GM12878 (cell line): ENCODE results near the gene EGFR. TPM values are rescaled to one million over a fixed set of nuclear protein-coding genes. Genes with fewer than 3 reads are reported as not detected.

Experiments
- ATAC-seq: fragments of 200-7000 bp; cut with Tn5 transposase; 3 replicates; pipeline ENCODE4 v1.9.1; 2020; ENCODE audit warnings: mild to moderate bottlenecking, moderate library complexity
- BruUV-seq: library from RNA; stranded (reverse); fragments of 400-500 nt; replicated peaks from 2 replicates; lab custom pipeline; 2021; lab: Mats Ljungman, UMichigan
- CTCF ChIA-PET: fragments of 300-600 bp; sonication (Branson Sonifier 250); formaldehyde crosslinking; extraction: SDS; loops from one replicate; lab custom pipeline; 2021; ENCODE audit warnings: inconsistent platforms; lab: Yijun Ruan, JAX
- POLR2A ChIA-PET: fragments of 350-600 bp; formaldehyde crosslinking; extraction: SDS; loops from one replicate; lab custom pipeline; 2021; ENCODE audit warnings: inconsistent platforms; lab: Charles Lee
- RAD21 ChIA-PET: fragments of 300-600 bp; sonication (Branson Sonifier 250); formaldehyde crosslinking; loops from one replicate; lab custom pipeline; 2023; ENCODE audit warnings: antibody characterized with exemption; ENCODE audit not compliant: unreplicated experiment; lab: Charles Lee
- SMC1A ChIA-PET: fragments of 300-600 bp; sonication (Branson Sonifier 250); formaldehyde crosslinking; loops from one replicate; lab custom pipeline; 2023; ENCODE audit not compliant: unreplicated experiment, uncharacterized antibody; lab: Charles Lee
- DNase-seq: peaks from one replicate; pipeline ENCODE4 v3.0.0-alpha.2; 2011; ENCODE audit warnings: low read depth, low spot score
- FAIRE-seq: peaks from 3 replicates; lab custom pipeline; 2011; peaks lifted over from hg19 to GRCh38; lab: Jason Lieb, UNC
- H2AFZ ChIP-seq: 2 replicates; pipeline ENCODE4 v1.6.0; 2011; ENCODE audit warnings: low read depth, low read length, control low read depth; ENCODE audit not compliant: control insufficient read depth
- H3K27ac ChIP-seq: 2 replicates; pipeline ENCODE4 v1.5.1; 2011; ENCODE audit warnings: control low read depth; ENCODE audit not compliant: control insufficient read depth, insufficient read depth
- H3K27me3 ChIP-seq, 2 experiments: replicated peaks in 1 of 2; 2 replicates each; pipeline versions ENCODE4 v1.6.0 to v1.6.1; 2011; ENCODE audit warnings: low read length in 1 of 2; ENCODE audit not compliant: control insufficient read depth in 2 of 2, insufficient read depth in 2 of 2
- H3K36me3 ChIP-seq, 2 experiments: 2 replicates each; pipeline ENCODE4 v1.5.1; 2011; ENCODE audit warnings: low read length in 1 of 2; ENCODE audit not compliant: control insufficient read depth in 2 of 2, insufficient read depth in 2 of 2
- H3K4me1 ChIP-seq: 2 replicates; pipeline ENCODE4 v1.6.1; 2011; ENCODE audit warnings: mild to moderate bottlenecking, low read length, moderate library complexity, mixed read lengths; ENCODE audit not compliant: control insufficient read depth, insufficient read depth
- H3K4me2 ChIP-seq: 2 replicates; pipeline ENCODE4 v1.6.0; 2011; ENCODE audit warnings: control low read depth; ENCODE audit not compliant: control insufficient read depth, insufficient read depth
- H3K4me3 ChIP-seq: fragments of 200-600 bp; sonication (generic); 2 replicates; pipeline ENCODE4 v1.5.1; 2016
- H3K79me2 ChIP-seq: 2 replicates; pipeline ENCODE4 v1.6.0; 2011; ENCODE audit warnings: low read length; ENCODE audit not compliant: control insufficient read depth, insufficient read depth
- H3K9ac ChIP-seq: 2 replicates; pipeline ENCODE4 v1.8.0; 2011; ENCODE audit warnings: low read length, control low read depth, mixed read lengths; ENCODE audit not compliant: control insufficient read depth, insufficient read depth
- H3K9me3 ChIP-seq: replicated peaks from 3 replicates; pipeline ENCODE4 v1.5.1; 2011; ENCODE audit warnings: mild to moderate bottlenecking, low read length; ENCODE audit not compliant: control insufficient read depth, insufficient read depth
- H4K20me1 ChIP-seq: 2 replicates; pipeline ENCODE4 v1.6.0; 2011; ENCODE audit not compliant: control insufficient read depth, insufficient read depth
- BCL3 ChIP-seq: IDR thresholded peaks from 2 replicates; pipeline ENCODE4 v1.6.1; 2011; ENCODE audit warnings: borderline replicate concordance, low read depth, mild to moderate bottlenecking, moderate library complexity, low read length; ENCODE audit not compliant: insufficient read depth, poor library complexity, severe bottlenecking
- EZH2 ChIP-seq: IDR thresholded peaks from 2 replicates; pipeline ENCODE4 v1.6.1; 2012; ENCODE audit warnings: low read depth, mild to moderate bottlenecking, control low read depth, inconsistent platforms, low read length, borderline replicate concordance; ENCODE audit not compliant: control insufficient read depth
- LARP7 ChIP-seq: fragments of 450-650 bp; IDR thresholded peaks from 2 replicates; pipeline ENCODE4 v1.6.1; 2017; ENCODE audit warnings: mild to moderate bottlenecking
- NKRF ChIP-seq: fragments of 450-650 bp; conservative IDR thresholded peaks from 2 replicates; pipeline ENCODE4 v1.6.1; 2017; ENCODE audit warnings: mild to moderate bottlenecking, moderate library complexity
- ZBTB40 ChIP-seq: fragments of 450-650 bp; IDR thresholded peaks from 2 replicates; pipeline ENCODE4 v1.6.1; 2016; ENCODE audit warnings: mild to moderate bottlenecking, moderate library complexity, borderline replicate concordance
- WGBS: methylation state at CpG from one replicate; pipeline ENCODE4 v1.1.6; 2016; ENCODE audit warnings: low lambda C conversion rate; ENCODE audit not compliant: insufficient replicate concordance, insufficient coverage; ENCODE audit errors: missing lambda C conversion rate; 5-methylcytosine and 5-hydroxymethylcytosine counted together
- in situ Hi-C: fragments of 300-500 bp; cut with MboI; formaldehyde crosslinking; loops from 9 replicates; pipeline ENCODE4 v1.14.3; 2018; ENCODE audit warnings: mixed read lengths
- intact Hi-C: fragments of 100-400 bp; cut with micrococcal nuclease; formaldehyde crosslinking; loops from one replicate; pipeline ENCODE4 v1.14.2; 2022; ENCODE audit not compliant: unreplicated experiment
- polyA plus RNA-seq, 11 experiments: library from polyadenylated mRNA; depleted of rRNA in 4 of 11; unstranded in 6 of 11; stranded (reverse) in 5 of 11; fragments of >200 nt; fragmentation: Nextera tagmentation in 4 of 11; fragmentation: Illumina TruSeq in 1 of 11; extraction: Ambion mirVana in 4 of 11; extraction: Trizol in 1 of 11; gene quantifications; 1 replicate in 1 of 11; 2 replicates in 10 of 11; pipeline versions ENCODE4 v1.2.1 to v1.2.3, GENCODE V29; 2011 to 2016; ENCODE audit warnings: inconsistent platforms in 2 of 11, missing spikeins in 2 of 11, low read depth in 1 of 11
- total RNA-seq, 4 experiments: library from RNA; depleted of rRNA in 3 of 4; stranded (reverse); fragments of >200 nt in 3 of 4; fragmentation: Illumina TruSeq in 1 of 4; extraction: Trizol in 1 of 4; gene quantifications; 2 replicates each; pipeline versions ENCODE4 v1.2.1 to v1.2.3, GENCODE V29; 2013 to 2021

Gene EGFR
- total and polyA plus RNA-seq, 10 of the 15 experiments (the other 5 are each of a cell fraction or from before 2014, with no cell fraction given) = 0.01 to 0.31 TPM; not detected in 8

GRCh38 chr7:55058314-55058713 is 39.5 kb downstream of the EGFR start:
- no peak overlapping the region for H3K9ac ChIP-seq
- no peaks in the 10 kb centered on the region; a peak in 1 of 4 replicates for H3K27me3 ChIP-seq
- H3K4me1 ChIP-seq = no peaks in the 10 kb centered on the region
- POLR2A ChIA-PET = no interaction called here
- CTCF ChIA-PET = no interaction called here
- H3K4me2 ChIP-seq = no peak overlapping the region
- no peak overlapping the region for H3K27ac ChIP-seq
- RAD21 ChIA-PET = no interaction called here
- 68% methylated on average over 10 of the region's 10 CpGs for WGBS
- no peaks in the 10 kb centered on the region for H3K36me3 ChIP-seq
- H4K20me1 ChIP-seq = no peaks in the 10 kb centered on the region
- intact Hi-C loops (no loop called here), in situ Hi-C loops (no loop called here)
- H3K9me3 ChIP-seq = no peaks in the 10 kb centered on the region
- SMC1A ChIA-PET = interaction anchor here (1.7 kb wide), 1 partner anchor 22 kb away, joined by 4 read pairs; no protein-coding TSS in a partner anchor
- no peaks in the 10 kb centered on the region for H3K79me2 ChIP-seq
- ATAC-seq (no peak), FAIRE-seq (no peak), DNase-seq (no peak)
- no peak overlapping the region for H3K4me3 ChIP-seq
- TF ChIP-seq EZH2 (no peak), ZBTB40 (no peak)
- no peak overlapping the region for H2AFZ ChIP-seq
- no TSS peak for BruUV-seq

- no peak for ATAC-seq
- TF ChIP-seq NKRF (no peak), BCL3 (peak; percentile 21), LARP7 (no peak)
- ChIA-PET POLR2A (no interaction called here), RAD21 (no interaction called here), SMC1A (interaction anchor here (0.6 kb wide), 1 partner anchor 666 kb away, joined by 3 read pairs; no protein-coding TSS in a partner anchor), CTCF (no interaction called here)
- H3K27ac ChIP-seq = no peak overlapping the region
- BruUV-seq = no TSS peak
- H3K4me3 ChIP-seq = no peak overlapping the region
- intact Hi-C loops (no loop called here), in situ Hi-C loops (no loop called here)
- H3K27me3 ChIP-seq = no peaks in the 10 kb centered on the region; a peak in 1 of 4 replicates
- no peak for DNase-seq
- no peak for FAIRE-seq
- WGBS = 21% methylated on average over 2 of the region's 2 CpGs
- no peak overlapping the region for H3K4me2 ChIP-seq
- H3K36me3 ChIP-seq = no peaks in the 10 kb centered on the region
- no peaks in the 10 kb centered on the region for H3K79me2 ChIP-seq
- no peaks in the 10 kb centered on the region for H4K20me1 ChIP-seq
- H3K9ac ChIP-seq = no peak overlapping the region
- no peak overlapping the region for H2AFZ ChIP-seq
- H3K4me1 ChIP-seq = no peaks in the 10 kb centered on the region
- no peaks in the 10 kb centered on the region for H3K9me3 ChIP-seq
Measured at GRCh38 chr7:55059021-55059420, 40.2 kb downstream of the EGFR start.
